A549 (cell line): ENCODE data around the gene MYO6.

Source experiments
- BCL3 ChIP-seq: fragments of >200 bp; sonication (Bioruptor Twin); formaldehyde crosslinking; IDR thresholded peaks from 3 replicates; pipeline ENCODE4 v1.6.1; 2016
- ESRRA ChIP-seq: fragments of 150-350 bp; IDR thresholded peaks from 2 replicates; pipeline ENCODE4 v1.6.1; 2014; ENCODE audit warnings: mild to moderate bottlenecking, low read length, borderline replicate concordance
- JUN ChIP-seq, 2 experiments: fragments of >200 bp; sonication (Bioruptor Twin); formaldehyde crosslinking; IDR thresholded peaks; 2 replicates in 1 of 2; 3 replicates in 1 of 2; pipeline ENCODE4 v1.6.1; 2016 to 2017
- JUNB ChIP-seq: fragments of >200 bp; sonication (Bioruptor Twin); formaldehyde crosslinking; IDR thresholded peaks from 2 replicates; pipeline ENCODE4 v1.6.1; 2016
- MAFK ChIP-seq: fragments of 450-650 bp; IDR thresholded peaks from 2 replicates; pipeline ENCODE4 v1.6.1; 2014; ENCODE audit not compliant: partially characterized antibody
- MAX ChIP-seq: IDR thresholded peaks from 2 replicates; pipeline ENCODE4 v1.6.1; 2012
- PBX3 ChIP-seq: IDR thresholded peaks from 2 replicates; pipeline ENCODE4 v1.6.1; 2012
- POLR2A ChIP-seq: IDR thresholded peaks from 2 replicates; pipeline ENCODE4 v1.6.1; 2012; ENCODE audit warnings: mild to moderate bottlenecking, low read length
- RAD21 ChIP-seq, 2 experiments: fragments of >200 bp in 1 of 2; sonication (Bioruptor Twin) in 1 of 2; formaldehyde crosslinking in 1 of 2; IDR thresholded peaks in 1 of 2; conservative IDR thresholded peaks in 1 of 2; 2 replicates in 1 of 2; 3 replicates in 1 of 2; pipeline ENCODE4 v1.6.1; 2012 to 2018; ENCODE audit warnings: inconsistent platforms in 1 of 2
- REST ChIP-seq: fragments of 200-600 bp; sonication (generic); IDR thresholded peaks from 2 replicates; pipeline ENCODE4 v1.6.1; 2016; ENCODE audit warnings: antibody characterized with exemption, mild to moderate bottlenecking, moderate library complexity
- USF2 ChIP-seq: fragments of 450-650 bp; IDR thresholded peaks from 2 replicates; pipeline ENCODE4 v1.6.1; 2014; ENCODE audit warnings: antibody characterized with exemption
- ZNF302 ChIP-seq: fragments of 250-450 bp; sonication (Bioruptor Pico); IDR thresholded peaks from 2 replicates; pipeline ENCODE4 v1.9.0; 2021; ENCODE audit warnings: inconsistent platforms, mild to moderate bottlenecking, moderate library complexity
- TF ChIP-seq, protein P1 (sequence below): fragments of >200 bp; sonication (Bioruptor Twin); formaldehyde crosslinking; IDR thresholded peaks from 3 replicates; pipeline ENCODE4 v1.5.1; 2016
- TF ChIP-seq, protein P2 (sequence below): IDR thresholded peaks from 2 replicates; pipeline ENCODE4 v1.6.1; 2012; ENCODE audit warnings: low read depth, borderline replicate concordance

GRCh38 chr6:75791881-75792280, 42.8 kb downstream of the MYO6 start:
- TF ChIP-seq, protein P1, sequence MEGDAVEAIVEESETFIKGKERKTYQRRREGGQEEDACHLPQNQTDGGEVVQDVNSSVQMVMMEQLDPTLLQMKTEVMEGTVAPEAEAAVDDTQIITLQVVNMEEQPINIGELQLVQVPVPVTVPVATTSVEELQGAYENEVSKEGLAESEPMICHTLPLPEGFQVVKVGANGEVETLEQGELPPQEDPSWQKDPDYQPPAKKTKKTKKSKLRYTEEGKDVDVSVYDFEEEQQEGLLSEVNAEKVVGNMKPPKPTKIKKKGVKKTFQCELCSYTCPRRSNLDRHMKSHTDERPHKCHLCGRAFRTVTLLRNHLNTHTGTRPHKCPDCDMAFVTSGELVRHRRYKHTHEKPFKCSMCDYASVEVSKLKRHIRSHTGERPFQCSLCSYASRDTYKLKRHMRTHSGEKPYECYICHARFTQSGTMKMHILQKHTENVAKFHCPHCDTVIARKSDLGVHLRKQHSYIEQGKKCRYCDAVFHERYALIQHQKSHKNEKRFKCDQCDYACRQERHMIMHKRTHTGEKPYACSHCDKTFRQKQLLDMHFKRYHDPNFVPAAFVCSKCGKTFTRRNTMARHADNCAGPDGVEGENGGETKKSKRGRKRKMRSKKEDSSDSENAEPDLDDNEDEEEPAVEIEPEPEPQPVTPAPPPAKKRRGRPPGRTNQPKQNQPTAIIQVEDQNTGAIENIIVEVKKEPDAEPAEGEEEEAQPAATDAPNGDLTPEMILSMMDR = no peak
- TF ChIP-seq JUNB (no peak), MAX (no peak), BCL3 (no peak), PBX3 (no peak), ZNF302 (CRISPR knock-in tag) (no peak), MAFK (no peak), REST (no peak), POLR2A (no peak), ESRRA (no peak), USF2 (no peak), RAD21 (conservative IDR thresholded peaks at IDR 0.05 in 1 of 2, IDR thresholded peaks at IDR 0.05 in 1 of 2) (no peak), JUN (IDR thresholded peaks at IDR 0.05) (no peak)
- TF ChIP-seq, protein P2, sequence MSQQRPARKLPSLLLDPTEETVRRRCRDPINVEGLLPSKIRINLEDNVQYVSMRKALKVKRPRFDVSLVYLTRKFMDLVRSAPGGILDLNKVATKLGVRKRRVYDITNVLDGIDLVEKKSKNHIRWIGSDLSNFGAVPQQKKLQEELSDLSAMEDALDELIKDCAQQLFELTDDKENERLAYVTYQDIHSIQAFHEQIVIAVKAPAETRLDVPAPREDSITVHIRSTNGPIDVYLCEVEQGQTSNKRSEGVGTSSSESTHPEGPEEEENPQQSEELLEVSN = no peak
